ENCODE results near the gene LARGE1.

LARGE1 gene

GRCh38 chr22:33347002-33347401 is 573.3 kb downstream of the LARGE1 start:
- TF ChIP-seq YY1 (IDR thresholded peaks at IDR 0.05; ENCODE audit: low read depth) (no peak), MAX (IDR thresholded peaks at IDR 0.05) (no peak), CREB1 (IDR thresholded peaks at IDR 0.05; ENCODE audit: low read depth) (no peak), CEBPB (IDR thresholded peaks at IDR 0.05) (no peak), TCF12 (IDR thresholded peaks at IDR 0.05; ENCODE audit: low read depth) (no peak), EGR1 (IDR thresholded peaks at IDR 0.05) (no peak), USF1 (IDR thresholded peaks at IDR 0.05) (no peak), EP300 (IDR thresholded peaks at IDR 0.05; ENCODE audit: borderline replicate concordance) (no peak), NFIC (IDR thresholded peaks at IDR 0.05) (no peak), TAF1 (IDR thresholded peaks at IDR 0.05; ENCODE audit: low read depth) (no peak), TEAD4 (IDR thresholded peaks at IDR 0.05) (no peak), REST (IDR thresholded peaks at IDR 0.05; ENCODE audit: low read depth) (no peak), RAD21 (IDR thresholded peaks at IDR 0.05; ENCODE audit: low read depth) (no peak), FOXM1 (IDR thresholded peaks at IDR 0.05; ENCODE audit: borderline replicate concordance, low read depth) (no peak)

- TF ChIP-seq CEBPB (IDR thresholded peaks at IDR 0.05) (no peak), NFIC (IDR thresholded peaks at IDR 0.05) (no peak), TEAD4 (IDR thresholded peaks at IDR 0.05) (no peak), TAF1 (IDR thresholded peaks at IDR 0.05; ENCODE audit: low read depth) (no peak), EP300 (IDR thresholded peaks at IDR 0.05; ENCODE audit: borderline replicate concordance) (no peak), RAD21 (IDR thresholded peaks at IDR 0.05; ENCODE audit: low read depth) (no peak), USF1 (IDR thresholded peaks at IDR 0.05) (no peak), REST (IDR thresholded peaks at IDR 0.05; ENCODE audit: low read depth) (no peak), ZBTB7A (IDR thresholded peaks at IDR 0.05; ENCODE audit: low read depth) (no peak), MAX (IDR thresholded peaks at IDR 0.05) (no peak), YY1 (IDR thresholded peaks at IDR 0.05; ENCODE audit: low read depth) (no peak), FOXM1 (IDR thresholded peaks at IDR 0.05; ENCODE audit: borderline replicate concordance, low read depth) (no peak), CREB1 (IDR thresholded peaks at IDR 0.05; ENCODE audit: low read depth) (no peak), TCF12 (IDR thresholded peaks at IDR 0.05; ENCODE audit: low read depth) (no peak)
Measured at GRCh38 chr22:33341611-33342010, 578.7 kb downstream of the LARGE1 start.

GRCh38 chr22:33337524-33337923 is 582.8 kb downstream of the LARGE1 start:
- TF ChIP-seq EGR1 (IDR thresholded peaks at IDR 0.05), result no peak

GRCh38 chr22:33335611-33336279 is 584.5 kb downstream of the LARGE1 start:
- no peak for TF ChIP-seq TCF12 (IDR thresholded peaks at IDR 0.05; ENCODE audit: low read depth)
- TF ChIP-seq MAX (IDR thresholded peaks at IDR 0.05), result no peak
- no peak for TF ChIP-seq YY1 (IDR thresholded peaks at IDR 0.05; ENCODE audit: low read depth)
- TF ChIP-seq RAD21 (IDR thresholded peaks at IDR 0.05; ENCODE audit: low read depth), result no peak

- TF ChIP-seq FOXM1 (IDR thresholded peaks at IDR 0.05; ENCODE audit: borderline replicate concordance, low read depth) (no peak), TAF1 (IDR thresholded peaks at IDR 0.05; ENCODE audit: low read depth) (no peak), TEAD4 (IDR thresholded peaks at IDR 0.05) (no peak), TCF12 (IDR thresholded peaks at IDR 0.05; ENCODE audit: low read depth) (no peak), USF1 (IDR thresholded peaks at IDR 0.05) (no peak), REST (IDR thresholded peaks at IDR 0.05; ENCODE audit: low read depth) (no peak), CREB1 (IDR thresholded peaks at IDR 0.05; ENCODE audit: low read depth) (no peak), YY1 (IDR thresholded peaks at IDR 0.05; ENCODE audit: low read depth) (no peak), NFIC (IDR thresholded peaks at IDR 0.05) (no peak), ZBTB7A (IDR thresholded peaks at IDR 0.05; ENCODE audit: low read depth) (no peak), MAX (IDR thresholded peaks at IDR 0.05) (no peak), EP300 (IDR thresholded peaks at IDR 0.05; ENCODE audit: borderline replicate concordance) (no peak), CEBPB (IDR thresholded peaks at IDR 0.05) (no peak), RAD21 (IDR thresholded peaks at IDR 0.05; ENCODE audit: low read depth) (no peak), EGR1 (IDR thresholded peaks at IDR 0.05) (no peak)
Measured at GRCh38 chr22:33332538-33332937, 587.7 kb downstream of the LARGE1 start.
